GM18873 (cell line): ENCODE measurements around the gene ATG7.
"Not testable (repeated sequence)": the region's sequence is repeated elsewhere in the genome, so short reads cannot be mapped to it uniquely, and the experiment has no call there.

Source experiments
- ATAC-seq: cut with Tn5 transposase; IDR thresholded peaks from one replicate; pipeline ENCODE4 v1.9.1; 2021; ENCODE audit warnings: mild to moderate bottlenecking, moderate library complexity, moderate number of reproducible peaks; ENCODE audit not compliant: unreplicated experiment, low FRiP score

Gene ATG7

DNA sequence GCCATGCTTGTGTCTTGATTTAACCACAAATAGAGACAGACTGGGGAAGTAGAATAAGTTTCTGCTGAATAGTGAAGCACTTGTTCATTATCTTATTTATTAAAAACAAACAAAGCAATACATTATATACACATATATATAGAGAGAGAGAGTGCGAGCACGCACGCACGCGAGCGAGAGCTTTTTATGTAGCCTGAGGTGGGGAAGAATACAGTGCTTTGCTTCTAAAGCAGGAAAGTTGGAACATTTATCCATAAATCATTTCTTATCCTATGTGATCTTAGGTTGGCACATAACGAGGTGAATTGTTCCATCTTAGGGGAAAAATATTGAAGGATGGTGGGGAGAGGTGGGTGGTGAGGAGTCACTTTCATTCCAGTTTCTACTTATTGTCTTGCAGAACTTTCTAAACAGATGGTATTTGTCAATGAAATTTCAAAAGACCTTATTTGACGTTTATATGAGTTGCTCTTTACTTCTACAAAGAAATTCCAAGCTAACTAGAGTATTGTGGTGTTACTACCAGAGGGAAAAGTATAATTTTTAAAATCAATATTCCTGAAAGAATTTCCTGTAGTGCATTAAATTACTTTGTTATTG is 110.0 kb downstream of the ATG7 start:
- ATAC-seq: no peak

GRCh38 chr3:11384074-11384473 is 111.9 kb downstream of the ATG7 start:
- ATAC-seq: no peak

GRCh38 chr3:11385326-11385725 is 113.1 kb downstream of the ATG7 start:
- no peak for ATAC-seq

DNA sequence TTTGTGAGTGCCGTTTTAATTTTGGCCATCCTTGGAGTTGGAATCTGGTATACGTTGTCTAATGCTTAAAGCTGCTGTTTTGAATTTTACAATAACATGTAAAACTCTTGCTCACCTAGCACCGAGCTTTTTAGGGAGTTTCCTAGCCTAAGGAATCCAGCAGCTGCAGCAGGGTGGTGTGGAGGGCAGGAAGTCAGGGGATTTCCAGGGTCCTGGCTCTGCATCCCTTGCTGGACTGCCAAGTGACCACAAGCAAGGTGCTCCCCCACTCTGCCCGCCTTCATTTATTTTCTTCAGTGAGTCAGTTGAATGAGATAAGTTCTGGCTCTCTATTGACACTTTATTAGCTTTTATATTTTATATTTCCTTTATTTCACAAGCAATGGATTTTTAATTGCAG is 113.7 kb downstream of the ATG7 start:
- ATAC-seq: no peak

DNA sequence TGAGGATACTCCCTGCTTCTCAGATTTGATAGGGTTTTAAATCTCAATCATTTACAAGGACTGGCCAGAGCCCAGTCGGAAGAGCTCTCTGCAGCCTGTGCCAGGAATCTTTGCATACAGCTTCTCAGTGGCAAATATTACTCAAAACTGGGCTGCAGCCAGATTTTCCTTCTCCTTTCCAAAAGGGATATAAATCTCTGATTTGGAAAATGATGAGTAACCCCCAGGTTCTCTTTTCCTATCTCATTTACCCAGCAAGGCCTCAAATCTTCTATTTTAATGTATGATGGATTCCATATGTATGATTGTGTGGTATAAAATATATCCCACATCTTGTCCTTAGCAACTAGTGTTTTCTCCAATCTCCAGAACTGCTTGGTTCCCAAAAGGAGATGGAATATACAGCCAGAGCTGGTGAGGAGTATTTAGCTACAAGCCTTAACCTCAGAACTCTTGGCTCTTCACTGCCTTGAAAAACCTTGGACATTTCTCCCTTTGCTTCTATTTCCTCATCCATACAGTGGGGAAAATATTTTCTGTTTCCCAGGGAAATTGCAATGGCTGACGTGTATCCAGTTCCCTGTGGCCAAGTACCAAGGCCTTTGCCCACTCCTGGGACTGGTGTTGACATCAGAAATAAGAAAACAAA is 114.4 kb downstream of the ATG7 start:
- no peak for ATAC-seq

GRCh38 chr3:11389386-11390268 is 117.4 kb downstream of the ATG7 start:
- no peak for ATAC-seq

GRCh38 chr3:11390411-11391131 is 118.4 kb downstream of the ATG7 start:
- ATAC-seq: no peak

DNA sequence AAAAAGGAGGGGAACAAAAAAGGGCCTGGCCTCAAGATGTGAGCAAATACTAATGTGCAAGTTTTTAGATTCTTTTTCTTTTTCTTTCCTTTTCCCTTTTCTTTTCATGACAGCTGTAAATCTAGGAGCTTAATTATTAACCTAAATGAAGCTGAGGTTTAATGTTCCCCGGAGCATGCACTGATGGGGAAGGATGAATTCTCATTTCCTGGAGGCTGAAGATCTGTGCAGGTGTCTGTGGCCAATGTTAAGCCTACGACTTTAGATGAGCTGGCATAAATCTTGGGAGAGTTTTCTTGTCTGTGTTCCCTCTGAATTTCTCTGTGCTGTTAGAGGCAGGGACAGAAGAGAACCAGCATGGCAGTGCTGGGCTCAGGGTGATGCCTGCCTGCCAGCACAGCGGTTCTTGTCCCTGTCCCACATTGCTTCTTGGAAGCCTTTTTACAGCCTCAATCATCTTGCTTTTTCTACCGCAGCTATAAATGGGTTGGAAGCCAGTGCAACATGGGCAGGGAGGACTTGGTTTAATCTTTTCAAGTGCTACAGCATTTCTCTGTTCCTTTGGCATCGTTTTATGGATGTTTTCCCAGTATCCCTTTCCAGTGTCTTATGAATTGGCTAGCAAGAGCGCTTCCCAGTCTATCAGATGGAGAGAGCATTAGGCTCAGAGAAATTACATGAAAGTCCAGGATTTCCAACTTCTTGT is 119.1 kb downstream of the ATG7 start:
- no peak for ATAC-seq

DNA sequence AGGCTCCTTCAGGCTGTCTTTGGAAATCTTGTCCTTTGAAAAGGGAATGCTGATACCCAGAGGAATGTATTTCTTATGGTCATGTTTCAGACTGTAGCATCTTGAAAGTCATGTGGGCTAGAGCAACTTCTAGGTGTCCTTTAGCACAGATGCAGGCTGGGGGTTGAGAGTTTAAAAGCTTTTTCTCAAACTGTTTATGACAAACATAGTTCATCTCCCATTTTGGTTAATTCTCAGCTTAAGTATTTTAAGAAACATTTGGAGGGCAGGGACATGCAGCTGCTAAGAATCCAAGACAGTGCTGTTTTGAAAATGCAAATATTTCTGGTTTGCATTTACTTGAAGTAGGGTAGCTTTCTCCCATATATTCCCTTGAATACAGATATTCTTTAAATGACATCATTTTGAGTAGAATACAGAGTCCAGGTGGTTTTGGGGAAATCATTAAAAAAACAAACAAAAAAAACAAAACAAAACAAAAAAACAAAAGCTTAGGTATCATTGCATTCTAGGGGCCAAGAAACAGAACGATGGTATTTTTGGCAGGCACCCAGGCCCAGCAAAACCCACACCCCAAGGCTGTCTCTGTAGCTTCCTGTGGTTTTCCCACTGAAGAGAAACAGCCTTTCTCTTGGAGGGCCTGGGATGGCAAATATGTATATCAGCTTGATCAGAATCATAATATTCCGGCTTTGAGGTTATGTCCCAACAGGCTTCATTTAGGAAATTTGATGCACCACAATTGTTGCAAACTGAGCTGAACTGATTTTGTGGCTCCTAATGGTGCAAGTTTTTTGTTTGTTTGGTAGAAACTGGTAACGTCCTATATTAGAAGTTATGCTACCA is 120.0 kb downstream of the ATG7 start:
- no peak for ATAC-seq

- no peak for ATAC-seq
These were observed 120.6 kb downstream of the ATG7 start for GRCh38 chr3:11392860-11393114.

- no peak for ATAC-seq
These were observed 121.2 kb downstream of the ATG7 start for GRCh38 chr3:11393401-11393800.

DNA sequence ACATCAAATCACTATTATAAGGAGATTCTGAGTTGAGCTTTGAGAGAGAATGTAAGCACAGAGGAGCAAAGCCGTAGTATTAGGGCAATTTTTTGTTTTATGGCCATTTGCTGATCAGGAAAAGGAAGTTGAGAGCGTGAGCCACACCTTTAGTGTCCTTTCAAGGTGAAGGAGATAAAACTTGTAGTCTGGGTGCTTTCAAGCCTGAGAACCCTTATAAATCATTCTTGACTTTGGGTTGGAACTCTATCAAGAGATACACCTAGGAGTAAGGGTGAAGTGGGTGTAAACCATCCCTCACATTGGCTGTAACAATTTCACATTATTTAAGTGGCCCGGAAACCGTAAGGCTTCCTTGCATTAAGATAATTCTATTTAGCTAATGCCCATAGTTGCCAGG is 122.2 kb downstream of the ATG7 start:
- ATAC-seq: no peak

DNA sequence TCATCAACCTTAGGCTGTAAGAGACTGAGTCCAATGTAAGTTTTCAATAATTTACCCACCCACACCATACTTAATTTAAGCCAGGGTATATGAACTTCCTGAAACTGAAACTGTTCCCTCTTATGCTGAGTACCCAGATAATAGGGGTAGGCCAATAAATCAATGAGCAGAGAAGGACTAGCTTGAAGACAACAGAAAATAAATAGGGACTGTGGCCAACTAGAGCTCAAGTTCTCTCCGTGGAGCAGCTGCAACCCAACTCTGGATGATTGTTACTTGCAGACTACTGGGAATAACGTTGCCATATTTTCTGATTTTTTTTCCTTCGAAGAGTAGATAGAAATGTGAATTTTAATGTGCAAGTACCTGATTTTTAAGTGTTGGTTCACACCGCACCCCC is 128.0 kb downstream of the ATG7 start:
- no peak for ATAC-seq

- ATAC-seq: no peak
These were observed 129.2 kb downstream of the ATG7 start for GRCh38 chr3:11401434-11401833.

- ATAC-seq: no peak
These were observed 133.1 kb downstream of the ATG7 start for GRCh38 chr3:11405323-11405722.

DNA sequence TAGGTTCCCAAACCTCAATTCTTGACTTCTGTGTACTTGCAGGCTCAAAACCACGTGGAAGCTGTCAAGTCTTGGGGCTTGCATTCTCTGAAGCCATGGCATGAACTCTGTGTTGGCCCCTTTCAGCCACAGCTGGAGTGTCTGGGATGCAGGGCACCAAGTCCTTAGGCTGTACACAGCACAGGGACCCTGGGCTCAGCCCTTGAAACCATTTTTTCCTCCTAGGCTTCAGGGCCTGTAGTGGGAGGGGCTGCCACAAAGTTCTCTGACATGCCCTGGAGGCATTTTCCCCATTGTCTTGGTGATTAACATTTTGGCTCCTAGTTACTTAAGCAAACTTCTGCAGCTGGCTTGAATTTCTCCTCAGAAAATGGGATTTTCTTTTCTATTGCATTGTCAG is 135.4 kb downstream of the ATG7 start:
- no peak for ATAC-seq

- not testable (repeated sequence) for ATAC-seq
These were observed 136.2 kb downstream of the ATG7 start for GRCh38 chr3:11408324-11408859.

DNA sequence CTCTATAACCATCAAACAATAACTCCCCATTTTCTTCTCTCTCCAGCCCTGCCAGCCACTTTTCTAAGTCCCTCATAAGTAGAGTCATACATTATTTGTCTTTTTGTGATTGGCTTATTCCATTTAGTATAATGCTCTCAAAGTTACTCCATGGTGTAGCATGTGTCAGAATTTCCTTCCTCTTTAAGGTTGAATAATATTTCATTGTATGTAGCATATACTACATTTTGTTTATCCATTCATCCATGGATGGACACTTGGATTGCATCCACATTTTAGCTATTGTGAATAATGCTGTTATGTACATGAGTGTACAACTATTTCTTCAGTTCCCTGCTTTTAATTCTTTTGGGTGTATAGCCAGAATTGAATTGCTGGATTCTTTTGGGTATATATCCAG is 138.4 kb downstream of the ATG7 start:
- ATAC-seq: no peak

DNA sequence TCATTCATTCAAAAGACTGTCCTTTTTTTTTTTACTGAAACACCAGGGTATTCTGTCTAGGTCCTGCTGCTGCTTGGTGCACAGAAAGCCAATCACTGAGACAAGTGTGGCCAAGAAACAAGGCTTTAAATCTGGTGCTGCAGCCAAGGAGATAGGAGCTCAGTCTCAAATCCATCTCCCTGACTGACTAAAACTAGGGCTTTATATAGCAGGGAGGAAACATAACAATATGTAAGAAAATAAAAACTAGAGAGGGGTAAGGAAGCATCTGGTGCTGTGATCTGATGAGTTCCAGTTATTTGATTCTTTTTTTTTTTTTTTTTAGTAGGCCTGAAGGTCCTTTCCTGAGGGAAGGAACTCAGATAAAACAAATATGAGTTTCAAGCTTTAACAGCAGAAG is 139.8 kb downstream of the ATG7 start:
- ATAC-seq: no peak
